Skin of body (tissue), 2 donors: Measurements from ENCODE around the gene ADGRD1. TPM values are rescaled to one million over a fixed set of nuclear protein-coding genes. Genes with fewer than 3 reads are reported as not detected.

Source experiments
- small RNA-seq: library from RNA; depleted of rRNA; stranded (forward); fragments of <200 nt; gene quantifications from one replicate; pipeline ENCODE3, GENCODE V24; 2014; ENCODE audit warnings: low replicate concordance
- total RNA-seq: library from RNA; depleted of rRNA; stranded (reverse); fragments of >200 nt; gene quantifications from one replicate; pipeline ENCODE4 v1.2.3, GENCODE V29; 2014

Gene ADGRD1
- total RNA-seq, 1 donor from 2014 or later = 7.3 TPM

Small RNA genes lying within 50 kb of the gene (small RNA-seq; reads per million reads assigned to genes)
- not detected for gene RF00019

Other genes with a start within 250 kb of the ADGRD1 start
- 5.8 TPM for gene RIMBP2, start 237.6 kb upstream of the ADGRD1 start, total RNA-seq
- gene STX2, start 114.7 kb upstream of the ADGRD1 start, total RNA-seq = 14.4 TPM
- 163 TPM for gene RAN, start 81.8 kb upstream of the ADGRD1 start, total RNA-seq